HepG2 (cell line): ENCODE results near the gene GJC1. TPM values are rescaled to one million over a fixed set of nuclear protein-coding genes. Genes with fewer than 3 reads are reported as not detected.

Experiments used
- AGO2 ChIP-seq: fragments of 200-400 bp; formaldehyde crosslinking; optimal IDR thresholded peaks from 2 replicates; pipeline ENCODE3; 2017; ENCODE audit warnings: mild to moderate bottlenecking, low read depth, low read length, moderate library complexity
- AHR ChIP-seq: IDR thresholded peaks from 2 replicates; pipeline ENCODE4 v1.6.1; 2018; ENCODE audit warnings: missing genetic modification reagents, missing compliant biosample characterization
- HINFP ChIP-seq: sonication (generic); formaldehyde crosslinking; IDR thresholded peaks from 2 replicates; pipeline ENCODE4 v1.4.0; 2020; ENCODE audit warnings: low read depth, mild to moderate bottlenecking, missing genetic modification reagents
- KDM3A ChIP-seq: IDR thresholded peaks from 2 replicates; pipeline ENCODE4 v1.6.1; 2018; ENCODE audit warnings: low read depth, missing compliant biosample characterization
- PHF21A ChIP-seq: sonication (generic); formaldehyde crosslinking; IDR thresholded peaks from 2 replicates; pipeline ENCODE4 v1.5.0; 2020; ENCODE audit warnings: mild to moderate bottlenecking, missing genetic modification reagents
- PHF5A ChIP-seq: IDR thresholded peaks from one replicate; pipeline ENCODE4 v1.6.1; 2018; ENCODE audit warnings: low read depth, missing genetic modification reagents; ENCODE audit not compliant: unreplicated experiment
- RORA ChIP-seq: sonication (generic); formaldehyde crosslinking; IDR thresholded peaks from 2 replicates; pipeline ENCODE4 v1.5.0; 2020; ENCODE audit warnings: mild to moderate bottlenecking, missing genetic modification reagents, moderate library complexity
- SRSF4 ChIP-seq: fragments of 200-400 bp; formaldehyde crosslinking; IDR thresholded peaks from one replicate; pipeline ENCODE4 v1.6.1; 2018; ENCODE audit warnings: mild to moderate bottlenecking, low read depth, low read length, moderate library complexity; ENCODE audit not compliant: poor library complexity, severe bottlenecking
- STAT5B ChIP-seq: sonication (generic); formaldehyde crosslinking; IDR thresholded peaks from 2 replicates; pipeline ENCODE4 v1.4.0; 2020; ENCODE audit warnings: missing genetic modification reagents
- XBP1 ChIP-seq: sonication (generic); formaldehyde crosslinking; IDR thresholded peaks from 2 replicates; pipeline ENCODE4 v1.5.0; 2020; ENCODE audit warnings: missing genetic modification reagents
- ZMYM4 ChIP-seq: sonication (generic); formaldehyde crosslinking; IDR thresholded peaks from 2 replicates; pipeline ENCODE4 v1.8.1; 2023; ENCODE audit warnings: mild to moderate bottlenecking, missing genetic modification reagents
- ZNF318 ChIP-seq: sonication (generic); formaldehyde crosslinking; IDR thresholded peaks from 2 replicates; pipeline ENCODE4 v1.4.0; 2020; ENCODE audit warnings: mild to moderate bottlenecking, missing genetic modification reagents
- ZNF33B ChIP-seq: sonication (generic); formaldehyde crosslinking; IDR thresholded peaks from 2 replicates; pipeline ENCODE4 v1.5.1; 2020; ENCODE audit warnings: mild to moderate bottlenecking, missing genetic modification reagents
- ZUFSP ChIP-seq: sonication (generic); formaldehyde crosslinking; IDR thresholded peaks from 2 replicates; pipeline ENCODE4 v1.9.0; 2021; ENCODE audit warnings: missing genetic modification reagents, mild to moderate bottlenecking, borderline replicate concordance
- polyA plus RNA-seq, 8 experiments: library from polyadenylated mRNA; depleted of rRNA in 3 of 8; stranded (reverse) in 7 of 8; unstranded in 1 of 8; fragments of >200 nt; fragmentation: Illumina TruSeq in 4 of 8; extraction: Trizol in 4 of 8; gene quantifications; 2 replicates each; pipeline versions ENCODE4 v1.2.1 to v1.2.3, GENCODE V29; 2011 to 2016; ENCODE audit warnings: low read depth in 4 of 8, missing spikeins in 1 of 8, mixed read lengths in 1 of 8; ENCODE audit not compliant: insufficient read depth in 1 of 8
- total RNA-seq, 5 experiments: library from RNA; depleted of rRNA; stranded (reverse); fragments of >200 nt; fragmentation: Illumina TruSeq; extraction: Trizol; gene quantifications; 2 replicates each; pipeline ENCODE4 v1.2.3, GENCODE V29; 2016; ENCODE audit warnings: low read depth in 1 of 5
- TF ChIP-seq, protein P1 (sequence below): sonication (generic); formaldehyde crosslinking; IDR thresholded peaks from 2 replicates; pipeline ENCODE4 v1.8.1; 2023; ENCODE audit warnings: mild to moderate bottlenecking, missing genetic modification reagents
- TF ChIP-seq, protein P2 (sequence below): sonication (generic); formaldehyde crosslinking; IDR thresholded peaks from 2 replicates; pipeline ENCODE4 v1.5.0; 2020; ENCODE audit warnings: missing genetic modification reagents

GJC1 gene
- total and polyA plus RNA-seq, 2 of the 13 experiments (the other 11 are each of a cell fraction or from before 2014, with no cell fraction given) = 1.7 TPM

DNA sequence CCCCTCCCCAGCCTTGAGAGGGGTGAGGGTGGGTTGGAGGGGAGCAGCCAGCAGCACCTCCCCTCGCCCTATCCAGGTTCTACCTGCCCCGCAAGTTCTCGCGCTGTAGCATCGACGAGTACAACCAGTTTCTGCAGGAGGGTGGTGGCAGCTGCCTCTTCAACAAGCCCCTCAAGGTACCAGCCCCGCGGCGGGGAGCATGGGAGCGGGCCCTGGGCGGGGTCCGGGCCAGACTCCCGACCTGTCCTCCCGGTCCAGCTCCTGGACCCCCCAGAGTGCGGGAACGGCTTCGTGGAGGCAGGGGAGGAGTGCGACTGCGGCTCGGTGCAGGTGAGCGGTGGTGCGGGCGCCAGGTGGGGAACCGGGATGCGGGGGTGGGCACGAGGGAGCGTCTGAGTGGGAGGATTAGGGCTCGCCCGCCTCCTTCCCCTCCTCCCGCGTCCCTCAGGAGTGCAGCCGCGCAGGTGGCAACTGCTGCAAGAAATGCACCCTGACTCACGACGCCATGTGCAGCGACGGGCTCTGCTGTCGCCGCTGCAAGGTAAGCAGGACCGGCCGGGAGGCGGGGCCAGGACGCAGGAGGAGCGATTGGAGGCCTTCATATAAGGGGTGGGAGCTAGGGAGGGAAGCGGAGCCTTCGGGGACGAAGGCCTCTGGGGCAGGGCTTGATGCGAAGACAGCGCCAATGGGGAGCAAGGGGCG, 54.8 kb downstream of the GJC1 start (continued):
- TF ChIP-seq ZNF318 (CRISPR knock-in tag) = 0 out of 2 replicates have a peak, but pooled peaks have one; percentile 44
- no peak for TF ChIP-seq XBP1 (CRISPR knock-in tag)
- peak; percentile 56; the same call in 1 of the 2 replicates for TF ChIP-seq KDM3A (CRISPR knock-in tag)
- TF ChIP-seq ZUFSP (CRISPR knock-in tag) = no peak
- TF ChIP-seq STAT5B = no peak
- TF ChIP-seq PHF21A = no peak
- TF ChIP-seq, protein P1, sequence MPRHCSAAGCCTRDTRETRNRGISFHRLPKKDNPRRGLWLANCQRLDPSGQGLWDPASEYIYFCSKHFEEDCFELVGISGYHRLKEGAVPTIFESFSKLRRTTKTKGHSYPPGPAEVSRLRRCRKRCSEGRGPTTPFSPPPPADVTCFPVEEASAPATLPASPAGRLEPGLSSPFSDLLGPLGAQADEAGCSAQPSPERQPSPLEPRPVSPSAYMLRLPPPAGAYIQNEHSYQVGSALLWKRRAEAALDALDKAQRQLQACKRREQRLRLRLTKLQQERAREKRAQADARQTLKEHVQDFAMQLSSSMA (CRISPR knock-in tag) = no peak; the same call in 1 of the 2 replicates
- no peak; the same call in none of the 2 replicates for TF ChIP-seq HINFP (CRISPR knock-in tag)
- no peak for TF ChIP-seq SRSF4
- no peak for TF ChIP-seq ZNF33B (CRISPR knock-in tag)
- no peak for TF ChIP-seq RORA
- TF ChIP-seq AHR = no peak
- TF ChIP-seq, protein P2, sequence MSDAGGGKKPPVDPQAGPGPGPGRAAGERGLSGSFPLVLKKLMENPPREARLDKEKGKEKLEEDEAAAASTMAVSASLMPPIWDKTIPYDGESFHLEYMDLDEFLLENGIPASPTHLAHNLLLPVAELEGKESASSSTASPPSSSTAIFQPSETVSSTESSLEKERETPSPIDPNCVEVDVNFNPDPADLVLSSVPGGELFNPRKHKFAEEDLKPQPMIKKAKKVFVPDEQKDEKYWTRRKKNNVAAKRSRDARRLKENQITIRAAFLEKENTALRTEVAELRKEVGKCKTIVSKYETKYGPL (CRISPR knock-in tag) = no peak
- 0 out of 2 replicates have a peak, but pooled peaks have one; percentile 37 for TF ChIP-seq ZMYM4 (CRISPR knock-in tag)
- TF ChIP-seq AGO2 = no peak
- no peak for TF ChIP-seq PHF5A (CRISPR knock-in tag)
